ENCODE results near the gene TMEM18.

DNA sequence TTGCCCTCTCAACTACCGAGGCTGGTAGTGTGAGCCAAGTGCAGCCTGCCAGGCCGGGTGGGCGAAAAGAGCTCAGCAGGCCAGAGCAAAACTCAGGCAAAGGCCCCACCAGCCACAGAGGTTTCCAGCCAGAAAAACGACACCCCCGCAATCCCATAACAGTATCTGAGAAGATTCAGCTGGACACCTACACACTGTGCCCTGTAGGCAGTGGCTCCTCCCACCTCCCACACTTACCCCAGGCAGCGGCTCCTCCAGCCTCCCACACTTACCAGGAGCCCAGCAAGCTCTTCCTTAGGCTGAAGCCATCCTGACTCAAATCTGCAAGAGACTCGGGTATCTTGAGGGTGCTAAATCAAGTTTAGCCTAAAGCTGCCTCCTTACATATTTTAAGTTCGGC, 15.6 kb upstream of the TMEM18 start:
- TF ChIP-seq TAF1 (IDR thresholded peaks at IDR 0.05; ENCODE audit: low read depth, low read length) (no peak), POLR2A (IDR thresholded peaks at IDR 0.05; ENCODE audit: low read depth, low read length) (no peak), POLR2AphosphoS5 (IDR thresholded peaks at IDR 0.05; ENCODE audit: low read depth, low read length) (no peak)
